K562 (cell line): ENCODE measurements around the gene GAB2. TPM values are rescaled to one million over a fixed set of nuclear protein-coding genes. Genes with fewer than 3 reads are reported as not detected.
A peak's percentile ranks its signal among the peaks of the same experiment; 100 is the strongest.

Source experiments
- ATAC-seq: fragments of 200-7000 bp; cut with Tn5 transposase; 3 replicates; pipeline ENCODE4 v1.9.1; 2020; ENCODE audit warnings: moderate library complexity
- BruUV-seq: library from RNA; stranded (reverse); fragments of 400-500 nt; replicated peaks from 2 replicates; lab custom pipeline; 2021; lab: Mats Ljungman, UMichigan
- CTCF ChIA-PET: fragments of 300-600 bp; formaldehyde crosslinking; extraction: SDS; loops from one replicate; lab custom pipeline; 2021; ENCODE audit warnings: low intra/inter-chr PET ratio; lab: Yijun Ruan, JAX
- POLR2A ChIA-PET: fragments of 300-600, 350-650 bp; sonication (Branson Sonifier 250); formaldehyde crosslinking; extraction: SDS; loops from one replicate; lab custom pipeline; 2021; ENCODE audit warnings: antibody characterized with exemption, inconsistent platforms; lab: Yijun Ruan, JAX
- DNase-seq, 4 experiments: peaks; one replicate each; pipeline versions ENCODE4 v3.0.0 to v3.0.0-alpha.2; 2011 to 2018; ENCODE audit warnings: low spot score in 3 of 4, mixed read lengths in 3 of 4; ENCODE audit errors: extremely low read depth in 1 of 4
- FAIRE-seq: peaks from 2 replicates; lab custom pipeline; 2011; peaks lifted over from hg19 to GRCh38; lab: Jason Lieb, UNC
- H2AFZ ChIP-seq: 2 replicates; pipeline ENCODE4 v1.6.0; 2011; ENCODE audit warnings: low read depth, low read length, control low read depth, inconsistent platforms
- H3K27ac ChIP-seq: fragments of 200-600 bp; 3 replicates; pipeline ENCODE4 v1.8.0; 2011; ENCODE audit warnings: low read depth, mild to moderate bottlenecking, control low read depth, inconsistent platforms, low read length, moderate library complexity, mixed read lengths; ENCODE audit errors: extremely low read depth
- H3K27me3 ChIP-seq, 2 experiments: fragments of 300-600 bp in 1 of 2; 2 replicates in 1 of 2; 3 replicates in 1 of 2; pipeline versions ENCODE4 v1.6.0 to v1.8.0; 2011; ENCODE audit warnings: inconsistent platforms in 2 of 2, low read length in 2 of 2, mild to moderate bottlenecking in 1 of 2, mixed read lengths in 1 of 2, moderate library complexity in 1 of 2; ENCODE audit not compliant: control insufficient read depth in 2 of 2, insufficient read depth in 2 of 2
- H3K36me3 ChIP-seq: fragments of 300-600 bp; 3 replicates; pipeline ENCODE4 v1.8.0; 2011; ENCODE audit warnings: mild to moderate bottlenecking, low read length, inconsistent platforms; ENCODE audit not compliant: control insufficient read depth, insufficient read depth
- H3K4me1 ChIP-seq, 2 experiments: fragments of 200-600 bp in 1 of 2; replicated peaks in 1 of 2; 2 replicates in 1 of 2; 3 replicates in 1 of 2; pipeline versions ENCODE4 v1.5.1 to v1.8.0; 2011; ENCODE audit warnings: inconsistent platforms in 2 of 2, low read length in 2 of 2, mild to moderate bottlenecking in 1 of 2, mixed read lengths in 1 of 2, moderate library complexity in 1 of 2; ENCODE audit not compliant: control insufficient read depth in 2 of 2, insufficient read depth in 2 of 2
- H3K4me2 ChIP-seq: 2 replicates; pipeline ENCODE4 v1.6.1; 2011; ENCODE audit warnings: low read length, control low read depth, inconsistent platforms, mixed read lengths; ENCODE audit not compliant: insufficient read depth
- H3K4me3 ChIP-seq: fragments of 200-600 bp; sonication (generic), shearing (Covaris generic); 2 replicates; pipeline ENCODE4 v1.5.1; 2016; ENCODE audit warnings: control low read depth, inconsistent platforms
- H3K79me2 ChIP-seq: fragments of 200-600 bp; 3 replicates; pipeline ENCODE4 v1.8.0; 2011; ENCODE audit warnings: low read length, inconsistent platforms; ENCODE audit not compliant: control insufficient read depth, insufficient read depth
- H3K9ac ChIP-seq, 2 experiments: 2 replicates each; pipeline versions ENCODE4 v1.6.0 to v1.6.1; 2011; ENCODE audit warnings: low read depth in 2 of 2, low read length in 2 of 2, control low read depth in 1 of 2, inconsistent platforms in 1 of 2, mild to moderate bottlenecking in 1 of 2, mixed read lengths in 1 of 2; ENCODE audit not compliant: insufficient read depth in 1 of 2
- H3K9me1 ChIP-seq: one replicate; pipeline ENCODE4 v1.6.0; 2011; ENCODE audit warnings: inconsistent platforms, mild to moderate bottlenecking, low read length, moderate library complexity; ENCODE audit not compliant: control insufficient read depth, insufficient read depth
- H3K9me3 ChIP-seq: replicated peaks from 2 replicates; pipeline ENCODE4 v1.5.1; 2011; ENCODE audit warnings: low read depth, low read length, inconsistent platforms; ENCODE audit not compliant: control insufficient read depth, insufficient read depth
- H4K20me1 ChIP-seq: replicated peaks from 2 replicates; pipeline ENCODE4 v1.6.1; 2011; ENCODE audit warnings: low read length, inconsistent platforms, mixed read lengths; ENCODE audit not compliant: control insufficient read depth, insufficient read depth
- ATF7 ChIP-seq: fragments of 450-650 bp; IDR thresholded peaks from 2 replicates; pipeline ENCODE4 v1.7.1; 2014; ENCODE audit warnings: mild to moderate bottlenecking, moderate library complexity
- BACH1 ChIP-seq: fragments of 200-800 bp; sonication (Bioruptor generic); IDR thresholded peaks from 2 replicates; pipeline ENCODE4 v1.6.1; 2016; ENCODE audit warnings: missing genetic modification characterization, missing compliant biosample characterization
- BCL6 ChIP-seq: fragments of 250-450 bp; sonication (Bioruptor Pico); IDR thresholded peaks from 2 replicates; pipeline ENCODE4 v1.4.0; 2020
- CEBPG ChIP-seq, 3 experiments: fragments of 200-800 bp in 1 of 3; sonication (Bioruptor generic) in 1 of 3; sonication (generic) in 1 of 3; formaldehyde crosslinking in 1 of 3; IDR thresholded peaks in 2 of 3; conservative IDR thresholded peaks in 1 of 3; 2 replicates each; pipeline versions ENCODE4 v1.6.1 to v1.8.0; 2016 to 2022; ENCODE audit warnings: missing compliant biosample characterization in 2 of 3, missing genetic modification characterization in 2 of 3, mild to moderate bottlenecking in 1 of 3, missing genetic modification reagents in 1 of 3
- ERF ChIP-seq: fragments of 450-650 bp; formaldehyde crosslinking; IDR thresholded peaks from 2 replicates; pipeline ENCODE4 v1.4.0; 2020; ENCODE audit warnings: mild to moderate bottlenecking, mixed read lengths
- FOXM1 ChIP-seq, 2 experiments: fragments of 450-650 bp in 1 of 2; sonication (generic) in 1 of 2; formaldehyde crosslinking in 1 of 2; IDR thresholded peaks; 2 replicates each; pipeline versions ENCODE4 v1.6.1 to v1.9.0; 2017 to 2022; ENCODE audit warnings: low read depth in 2 of 2, mild to moderate bottlenecking in 2 of 2, missing genetic modification reagents in 1 of 2, moderate library complexity in 1 of 2
- MAFG ChIP-seq: fragments of 450-650 bp; conservative IDR thresholded peaks from 2 replicates; pipeline ENCODE4 v1.6.1; 2016; ENCODE audit warnings: missing genetic modification characterization, missing compliant biosample characterization
- MAFK ChIP-seq: IDR thresholded peaks from 2 replicates; pipeline ENCODE4 v1.6.1; 2011; ENCODE audit warnings: low read length, improper control_type of control experiment
- NFE2 ChIP-seq: IDR thresholded peaks from 2 replicates; pipeline ENCODE4 v1.6.1; 2014; ENCODE audit warnings: antibody characterized with exemption, low read depth
- NR4A1 ChIP-seq, 2 experiments: fragments of 250-450 bp in 1 of 2; fragments of 450-650 bp in 1 of 2; sonication (Bioruptor Pico) in 1 of 2; IDR thresholded peaks; 2 replicates each; pipeline versions ENCODE4 v1.4.0 to v1.6.1; 2016 to 2020; ENCODE audit warnings: mild to moderate bottlenecking in 2 of 2, missing compliant biosample characterization in 1 of 2, missing genetic modification characterization in 1 of 2, moderate library complexity in 1 of 2
- VEZF1 ChIP-seq: fragments of 200-800 bp; sonication (Bioruptor generic); IDR thresholded peaks from 2 replicates; pipeline ENCODE4 v1.6.1; 2017; ENCODE audit warnings: missing genetic modification characterization, missing compliant biosample characterization
- ZNF316 ChIP-seq: fragments of 450-650 bp; IDR thresholded peaks from 2 replicates; pipeline ENCODE4 v1.6.1; 2016
- ZNF77 ChIP-seq: fragments of 250-450 bp; sonication (Bioruptor Pico); IDR thresholded peaks from 2 replicates; pipeline ENCODE4 v1.5.0; 2020
- WGBS: fragments of 100-300 bp; shearing (Covaris generic); methylation state at CpG from one replicate; pipeline ENCODE4 v1.1.6; 2016; ENCODE audit warnings: low coverage, mixed read lengths; ENCODE audit not compliant: insufficient coverage; ENCODE audit errors: missing lambda C conversion rate; 5-methylcytosine and 5-hydroxymethylcytosine counted together
- in situ Hi-C: fragments of 300-500 bp; cut with MboI; formaldehyde crosslinking; loops from 4 replicates; pipeline ENCODE4 v1.15.0; 2018; ENCODE audit warnings: inconsistent platforms, mixed read lengths
- intact Hi-C: fragments of 100-400 bp; cut with micrococcal nuclease; formaldehyde crosslinking; loops from 2 replicates; pipeline ENCODE4 v1.14.2; 2022
- polyA plus RNA-seq, 8 experiments: library from polyadenylated mRNA; depleted of rRNA in 4 of 8; stranded (reverse) in 5 of 8; unstranded in 3 of 8; fragments of >200 nt; fragmentation: Nextera tagmentation in 2 of 8; fragmentation: Illumina TruSeq in 1 of 8; extraction: Ambion mirVana in 2 of 8; extraction: Trizol in 1 of 8; gene quantifications; 2 replicates each; pipeline versions ENCODE4 v1.2.1 to v1.2.3, GENCODE V29; 2011 to 2014; ENCODE audit warnings: inconsistent platforms in 1 of 8, missing spikeins in 1 of 8
- total RNA-seq, 7 experiments: library from RNA; depleted of rRNA in 6 of 7; stranded (reverse); fragments of >200 nt in 6 of 7; fragmentation: Illumina TruSeq in 2 of 7; extraction: Trizol in 2 of 7; gene quantifications; 2 replicates each; pipeline versions ENCODE4 v1.2.1 to v1.2.3, GENCODE V29; 2011 to 2021; ENCODE audit warnings: low replicate concordance in 1 of 7
- TF ChIP-seq, protein P1 (sequence below), 3 experiments: IDR thresholded peaks in 2 of 3; conservative IDR thresholded peaks in 1 of 3; 2 replicates each; pipeline ENCODE4 v1.5.1; 2011 to 2012; ENCODE audit warnings: low read length in 3 of 3, mild to moderate bottlenecking in 3 of 3, control low read depth in 2 of 3, improper control_type of control experiment in 1 of 3, inconsistent platforms in 1 of 3, low read depth in 1 of 3, mixed read lengths in 1 of 3, moderate library complexity in 1 of 3; ENCODE audit not compliant: insufficient read depth in 2 of 3
- TF ChIP-seq, protein P2 (sequence below): fragments of 450-650 bp; IDR thresholded peaks from 2 replicates; pipeline ENCODE4 v1.6.1; 2017; ENCODE audit warnings: antibody characterized with exemption, mild to moderate bottlenecking

The GAB2 gene
- total and polyA plus RNA-seq, 9 of the 15 experiments (the other 6 are each of a cell fraction or from before 2014, with no cell fraction given) = 2.3 to 35.2 (median 16.1) TPM

DNA sequence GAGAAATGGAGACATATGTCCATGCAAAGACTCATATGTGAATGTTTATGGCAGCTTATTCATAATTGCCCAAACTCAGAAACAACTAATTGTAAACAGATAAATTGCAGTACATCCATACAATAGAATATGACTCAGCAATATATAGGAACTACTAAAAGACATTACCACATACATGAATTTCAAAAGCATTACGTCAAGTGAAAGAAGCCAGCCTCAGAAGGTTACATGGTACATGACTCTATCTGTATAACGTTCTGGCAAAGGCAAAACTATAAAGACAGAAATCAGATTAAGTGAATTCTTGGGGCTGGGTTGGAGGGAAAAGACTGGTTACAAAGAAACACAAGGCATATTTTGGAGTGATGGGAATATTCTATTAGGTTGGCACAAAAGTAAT is 236.4 kb downstream of the GAB2 start:
- no peak overlapping the region for H3K4me2 ChIP-seq
- no peak overlapping the region for H3K4me3 ChIP-seq
- 24% methylated on average over 2 of the region's 2 CpGs for WGBS
- no peaks in the 10 kb centered on the region for H3K27me3 ChIP-seq
- H3K4me1 ChIP-seq = peaks cover 5 to 15% of the 10 kb centered on the region in 2 experiments; a peak in 4 of 5 replicates
- H3K9me3 ChIP-seq = no peaks in the 10 kb centered on the region
- DNase-seq = no peak
- H3K9me1 ChIP-seq = no peaks in the 10 kb centered on the region
- H3K36me3 ChIP-seq = no peaks in the 10 kb centered on the region; the same call in 2 of the 3 replicates
- ChIA-PET POLR2A (interaction anchor here (0.6 kb wide), 1 partner anchor 13 kb away, joined by 3 read pairs; no protein-coding TSS in a partner anchor), CTCF (no interaction called here)
- no peak overlapping the region for H3K27ac ChIP-seq
- FAIRE-seq = no peak
- H2AFZ ChIP-seq = no peak overlapping the region
- H3K9ac ChIP-seq = no peak overlapping the region
- in situ Hi-C loops (no loop called here), intact Hi-C loops (no loop called here)
- BruUV-seq = no TSS peak
- H4K20me1 ChIP-seq = no peaks in the 10 kb centered on the region
- no peak for ATAC-seq
- no peaks in the 10 kb centered on the region for H3K79me2 ChIP-seq
- peak; percentile 87 for TF ChIP-seq BACH1 (tag)
- no peak for TF ChIP-seq BCL6
- TF ChIP-seq ZNF316 = peak; percentile 97
- TF ChIP-seq FOXM1 (IDR thresholded peaks at IDR 0.05; ENCODE audit: low read depth) = no peak
- no peak for TF ChIP-seq FOXM1 (CRISPR knock-in tag; IDR thresholded peaks at IDR 0.05; ENCODE audit: low read depth)
- peak; percentile 59 for TF ChIP-seq ATF7
- no peak for TF ChIP-seq NR4A1 (CRISPR knock-in tag; IDR thresholded peaks at IDR 0.05)
- TF ChIP-seq NR4A1 (tag; IDR thresholded peaks at IDR 0.05) = no peak
- no peak for TF ChIP-seq ERF (CRISPR knock-in tag)
- no peak for TF ChIP-seq VEZF1 (CRISPR knock-in tag)
- TF ChIP-seq ZNF77 (CRISPR knock-in tag) = no peak
- no peak for TF ChIP-seq CEBPG (CRISPR knock-in tag; IDR thresholded peaks at IDR 0.05)
- peak in 1 of 2 experiments; percentile 29; a peak in 1 of 4 replicates for TF ChIP-seq CEBPG (tag; conservative IDR thresholded peaks at IDR 0.05 in 1 of 2, IDR thresholded peaks at IDR 0.05 in 1 of 2)
- TF ChIP-seq NFE2 = peak; percentile 83
- TF ChIP-seq MAFK = peak; percentile 80
- TF ChIP-seq, protein P1, sequence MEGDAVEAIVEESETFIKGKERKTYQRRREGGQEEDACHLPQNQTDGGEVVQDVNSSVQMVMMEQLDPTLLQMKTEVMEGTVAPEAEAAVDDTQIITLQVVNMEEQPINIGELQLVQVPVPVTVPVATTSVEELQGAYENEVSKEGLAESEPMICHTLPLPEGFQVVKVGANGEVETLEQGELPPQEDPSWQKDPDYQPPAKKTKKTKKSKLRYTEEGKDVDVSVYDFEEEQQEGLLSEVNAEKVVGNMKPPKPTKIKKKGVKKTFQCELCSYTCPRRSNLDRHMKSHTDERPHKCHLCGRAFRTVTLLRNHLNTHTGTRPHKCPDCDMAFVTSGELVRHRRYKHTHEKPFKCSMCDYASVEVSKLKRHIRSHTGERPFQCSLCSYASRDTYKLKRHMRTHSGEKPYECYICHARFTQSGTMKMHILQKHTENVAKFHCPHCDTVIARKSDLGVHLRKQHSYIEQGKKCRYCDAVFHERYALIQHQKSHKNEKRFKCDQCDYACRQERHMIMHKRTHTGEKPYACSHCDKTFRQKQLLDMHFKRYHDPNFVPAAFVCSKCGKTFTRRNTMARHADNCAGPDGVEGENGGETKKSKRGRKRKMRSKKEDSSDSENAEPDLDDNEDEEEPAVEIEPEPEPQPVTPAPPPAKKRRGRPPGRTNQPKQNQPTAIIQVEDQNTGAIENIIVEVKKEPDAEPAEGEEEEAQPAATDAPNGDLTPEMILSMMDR (IDR thresholded peaks at IDR 0.05 in 2 of 3, conservative IDR thresholded peaks at IDR 0.05 in 1 of 3; ENCODE audit: insufficient read depth in 2 of 3, low read depth in 1 of 3, low read length in 3 of 3) = no peak
- TF ChIP-seq, protein P2, sequence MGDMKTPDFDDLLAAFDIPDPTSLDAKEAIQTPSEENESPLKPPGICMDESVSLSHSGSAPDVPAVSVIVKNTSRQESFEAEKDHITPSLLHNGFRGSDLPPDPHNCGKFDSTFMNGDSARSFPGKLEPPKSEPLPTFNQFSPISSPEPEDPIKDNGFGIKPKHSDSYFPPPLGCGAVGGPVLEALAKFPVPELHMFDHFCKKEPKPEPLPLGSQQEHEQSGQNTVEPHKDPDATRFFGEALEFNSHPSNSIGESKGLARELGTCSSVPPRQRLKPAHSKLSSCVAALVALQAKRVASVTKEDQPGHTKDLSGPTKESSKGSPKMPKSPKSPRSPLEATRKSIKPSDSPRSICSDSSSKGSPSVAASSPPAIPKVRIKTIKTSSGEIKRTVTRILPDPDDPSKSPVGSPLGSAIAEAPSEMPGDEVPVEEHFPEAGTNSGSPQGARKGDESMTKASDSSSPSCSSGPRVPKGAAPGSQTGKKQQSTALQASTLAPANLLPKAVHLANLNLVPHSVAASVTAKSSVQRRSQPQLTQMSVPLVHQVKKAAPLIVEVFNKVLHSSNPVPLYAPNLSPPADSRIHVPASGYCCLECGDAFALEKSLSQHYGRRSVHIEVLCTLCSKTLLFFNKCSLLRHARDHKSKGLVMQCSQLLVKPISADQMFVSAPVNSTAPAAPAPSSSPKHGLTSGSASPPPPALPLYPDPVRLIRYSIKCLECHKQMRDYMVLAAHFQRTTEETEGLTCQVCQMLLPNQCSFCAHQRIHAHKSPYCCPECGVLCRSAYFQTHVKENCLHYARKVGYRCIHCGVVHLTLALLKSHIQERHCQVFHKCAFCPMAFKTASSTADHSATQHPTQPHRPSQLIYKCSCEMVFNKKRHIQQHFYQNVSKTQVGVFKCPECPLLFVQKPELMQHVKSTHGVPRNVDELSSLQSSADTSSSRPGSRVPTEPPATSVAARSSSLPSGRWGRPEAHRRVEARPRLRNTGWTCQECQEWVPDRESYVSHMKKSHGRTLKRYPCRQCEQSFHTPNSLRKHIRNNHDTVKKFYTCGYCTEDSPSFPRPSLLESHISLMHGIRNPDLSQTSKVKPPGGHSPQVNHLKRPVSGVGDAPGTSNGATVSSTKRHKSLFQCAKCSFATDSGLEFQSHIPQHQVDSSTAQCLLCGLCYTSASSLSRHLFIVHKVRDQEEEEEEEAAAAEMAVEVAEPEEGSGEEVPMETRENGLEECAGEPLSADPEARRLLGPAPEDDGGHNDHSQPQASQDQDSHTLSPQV = peak; percentile 46; the same call in 1 of the 2 replicates
- TF ChIP-seq MAFG (tag) = peak; percentile 97
